T-cell (primary cell): ENCODE measurements around the gene SIGLEC8. TPM values are rescaled to one million over a fixed set of nuclear protein-coding genes. Genes with fewer than 3 reads are reported as not detected.

ENCODE experiments used
- ATAC-seq, 4 experiments: fragments of 200-7000 bp in 3 of 4; fragments of 150-1000 bp in 1 of 4; cut with Tn5 transposase; replicated peaks in 1 of 4; 1 replicate in 3 of 4; 2 replicates in 1 of 4; pipeline ENCODE4 v1.10.0; 2021; ENCODE audit warnings: moderate library complexity in 3 of 4, mild to moderate bottlenecking in 2 of 4, moderate number of reproducible peaks in 1 of 4
- CTCF ChIA-PET, 2 donors: fragments of 300-600 bp; sonication (Branson Sonifier 250); formaldehyde crosslinking; loops; one replicate each; lab custom pipeline; 2022; ENCODE audit warnings: antibody characterized with exemption in 2 of 2; lab: Charles Lee
- POLR2A ChIA-PET, 2 donors: fragments of 300-600 bp; sonication (Branson Sonifier 250); formaldehyde crosslinking; loops; one replicate each; lab custom pipeline; 2022; ENCODE audit warnings: antibody characterized with exemption in 2 of 2; lab: Charles Lee
- DNase-seq, 35 experiments: peaks; one replicate each; pipeline versions ENCODE4 v3.0.0 to v3.0.0-alpha.2; 2013 to 2023
- H3K27ac ChIP-seq: one replicate; pipeline ENCODE4 v1.5.1; 2013; ENCODE audit warnings: low read length
- H3K27me3 ChIP-seq, 2 experiments: replicated peaks in 1 of 2; 1 replicate in 1 of 2; 2 replicates in 1 of 2; pipeline versions ENCODE4 v1.6.1 to v1.7.0; 2013; ENCODE audit warnings: low read length in 1 of 2, mixed read lengths in 1 of 2; ENCODE audit not compliant: control insufficient read depth in 2 of 2, insufficient read depth in 2 of 2; ENCODE audit errors: extremely low read depth in 1 of 2
- H3K36me3 ChIP-seq, 2 donors: 1 replicate in 1 of 2; 2 replicates in 1 of 2; pipeline versions ENCODE4 v1.6.1 to v1.7.0; 2013; ENCODE audit warnings: low read length in 1 of 2; ENCODE audit not compliant: control insufficient read depth in 2 of 2, insufficient read depth in 1 of 2; ENCODE audit errors: extremely low read depth in 1 of 2
- H3K4me1 ChIP-seq, 2 experiments: 1 replicate in 1 of 2; 2 replicates in 1 of 2; pipeline versions ENCODE4 v1.6.1 to v1.7.0; 2013; ENCODE audit warnings: low read length in 2 of 2, mixed read lengths in 1 of 2; ENCODE audit not compliant: insufficient read depth in 2 of 2, control insufficient read depth in 1 of 2; ENCODE audit errors: extremely low read depth in 1 of 2
- H3K4me3 ChIP-seq, 2 donors: 1 replicate in 1 of 2; 2 replicates in 1 of 2; pipeline versions ENCODE4 v1.5.1 to v1.7.0; 2013; ENCODE audit warnings: mild to moderate bottlenecking in 2 of 2, low read length in 1 of 2, moderate library complexity in 1 of 2; ENCODE audit not compliant: control insufficient read depth in 1 of 2; ENCODE audit errors: extremely low read depth in 1 of 2
- H3K9me3 ChIP-seq: 2 replicates; pipeline ENCODE4 v1.7.0; 2013
- H3K27ac Mint-ChIP-seq, 2 donors: one replicate each; pipeline ENCODE4 v1.8.0; 2020 to 2021; ENCODE audit warnings: mild to moderate bottlenecking in 2 of 2, mixed read lengths in 2 of 2
- H3K27me3 Mint-ChIP-seq, 2 donors: one replicate each; pipeline ENCODE4 v1.8.0; 2021 to 2022; ENCODE audit warnings: mixed read lengths in 2 of 2
- H3K36me3 Mint-ChIP-seq: one replicate; pipeline ENCODE4 v1.8.0; 2021; ENCODE audit warnings: mixed read lengths
- H3K4me1 Mint-ChIP-seq, 3 donors: one replicate each; pipeline ENCODE4 v1.8.0; 2020 to 2022; ENCODE audit warnings: mixed read lengths in 3 of 3, mild to moderate bottlenecking in 1 of 3
- H3K4me3 Mint-ChIP-seq, 3 donors: one replicate each; pipeline ENCODE4 v1.8.0; 2020 to 2022; ENCODE audit warnings: mild to moderate bottlenecking in 3 of 3, mixed read lengths in 3 of 3, moderate library complexity in 3 of 3
- H3K9me3 Mint-ChIP-seq, 3 donors: one replicate each; pipeline ENCODE4 v1.8.0; 2020 to 2022; ENCODE audit warnings: mixed read lengths in 3 of 3
- WGBS: methylation state at CpG from one replicate; pipeline ENCODE4 v1.1.5; 2013; ENCODE audit warnings: missing lambda C conversion rate; ENCODE audit not compliant: insufficient coverage; 5-methylcytosine and 5-hydroxymethylcytosine counted together
- total RNA-seq, 35 experiments: library from RNA in 6 of 35; stranded (reverse) in 6 of 35; fragments of 120-200 nt in 1 of 35; gene quantifications; one replicate each; pipeline versions ENCODE4 v1.2.1 to v1.2.4 and lab custom pipeline; 2013 to 2026

The SIGLEC8 gene
- total RNA-seq, 5 donors from 2014 or later (not counting 1 experiment from before 2014, with no cell fraction given) = not detected

- 90% methylated on average over 4 of the region's 15 CpGs for WGBS
- H3K36me3 Mint-ChIP-seq = no peaks in the 10 kb centered on the region
- H3K27me3 Mint-ChIP-seq = peaks cover 0 to 13% of the 10 kb centered on the region in 2 donors
- ChIA-PET POLR2A (no interaction called here), CTCF (no interaction called here)
- DNase-seq (no peak), ATAC-seq (no peak)
- H3K27me3 ChIP-seq = peaks cover 0 to 6% of the 10 kb centered on the region in 2 experiments
- no peaks in the 10 kb centered on the region for H3K36me3 ChIP-seq
- no peak overlapping the region for H3K4me3 Mint-ChIP-seq
- H3K9me3 Mint-ChIP-seq = no peaks in the 10 kb centered on the region
- H3K4me3 ChIP-seq = no peak overlapping the region
- H3K4me1 Mint-ChIP-seq = peaks cover 0 to 4% (median 0%) of the 10 kb centered on the region in 3 donors
- no peaks in the 10 kb centered on the region for H3K9me3 ChIP-seq
- H3K4me1 ChIP-seq = no peaks in the 10 kb centered on the region
- H3K27ac ChIP-seq = no peak overlapping the region
- no peak overlapping the region for H3K27ac Mint-ChIP-seq
Observed at GRCh38 chr19:51410950-51411748, 47.1 kb downstream of the SIGLEC8 start.

DNA sequence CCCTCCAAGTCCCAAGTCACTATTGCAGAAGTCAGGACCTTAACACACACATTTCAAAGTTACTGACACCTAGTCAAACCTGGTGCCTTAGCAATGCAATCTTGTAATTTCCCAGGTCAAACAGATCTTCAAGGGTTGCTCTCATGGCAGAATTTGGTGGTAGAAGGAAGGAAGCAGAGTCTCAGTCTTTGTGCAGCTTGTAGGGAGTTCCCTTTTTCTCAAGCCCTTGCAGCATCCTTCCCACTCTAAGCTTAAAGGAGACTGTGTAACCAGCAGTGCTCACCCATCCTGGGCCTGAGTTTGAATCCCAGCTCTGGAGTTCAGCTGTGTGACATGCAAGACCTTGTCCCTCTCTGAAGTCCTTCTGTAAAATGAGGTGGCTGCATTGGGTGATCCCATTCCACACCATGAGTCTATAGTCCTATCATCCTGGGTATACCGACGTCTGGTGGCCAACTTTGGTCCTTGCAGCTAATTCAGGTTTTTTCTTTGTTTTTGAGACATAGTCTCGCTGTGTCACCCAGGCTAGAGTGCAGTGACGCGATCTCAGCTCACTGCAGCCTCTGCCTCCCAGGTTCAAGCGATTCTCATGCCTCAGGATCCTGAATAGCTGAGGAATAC is 50.6 kb downstream of the SIGLEC8 start:
- H3K9me3 Mint-ChIP-seq = peaks cover 0 to 9% (median 0%) of the 10 kb centered on the region in 3 donors
- Histone ChIP-seq H3K27me3 (peaks cover 0 to 3% of the 10 kb centered on the region in 2 experiments), H3K4me3 (no peak overlapping the region), H3K36me3 (no peaks in the 10 kb centered on the region), H3K4me1 (no peaks in the 10 kb centered on the region), H3K9me3 (no peaks in the 10 kb centered on the region), H3K27ac (no peak overlapping the region)
- peaks cover 0 to 4% (median 0%) of the 10 kb centered on the region in 3 donors for H3K4me1 Mint-ChIP-seq
- ChIA-PET POLR2A (no interaction called here), CTCF (interaction anchor here in 1 of 2 donors (0.8 to 1.3 kb wide), 3 partner anchors 68 to 71 kb away, joined by 3 to 5 read pairs (median 4); no protein-coding TSS in a partner anchor)
- 52% methylated on average over 6 of the region's 6 CpGs for WGBS
- no peak overlapping the region for H3K4me3 Mint-ChIP-seq
- ATAC-seq (peak; percentile 37 to 51 (median 50)), DNase-seq (peak in 14 of 35 experiments; percentile 8 to 59 (median 20))
- H3K27me3 Mint-ChIP-seq = peaks cover 3 to 13% of the 10 kb centered on the region in 2 donors
- H3K27ac Mint-ChIP-seq = no peak overlapping the region
- H3K36me3 Mint-ChIP-seq = peaks cover 10% of the 10 kb centered on the region

- no peak for DNase-seq
Observed at GRCh38 chr19:51402117-51402516, 56.1 kb downstream of the SIGLEC8 start.

More at GRCh38 chr19:51402117-51402516, 56.1 kb downstream of the SIGLEC8 start:
- peaks cover 0 to 2% (median 0%) of the 10 kb centered on the region in 3 donors for H3K4me1 Mint-ChIP-seq
- Histone ChIP-seq H3K9me3 (peaks cover 2% of the 10 kb centered on the region), H3K36me3 (no peaks in the 10 kb centered on the region), H3K4me3 (no peak overlapping the region), H3K27ac (no peak overlapping the region), H3K4me1 (no peaks in the 10 kb centered on the region), H3K27me3 (peaks cover 0 to 3% of the 10 kb centered on the region in 2 experiments)
- peaks cover 3 to 5% of the 10 kb centered on the region in 2 donors for H3K27me3 Mint-ChIP-seq
- peaks cover 6 to 20% (median 7%) of the 10 kb centered on the region in 3 donors for H3K9me3 Mint-ChIP-seq
- ChIA-PET POLR2A (no interaction called here), CTCF (no interaction called here)
- 86% methylated on average over 6 of the region's 9 CpGs for WGBS
- H3K36me3 Mint-ChIP-seq = peaks cover 13% of the 10 kb centered on the region
- no peak for ATAC-seq
- H3K27ac Mint-ChIP-seq = no peak overlapping the region
- H3K4me3 Mint-ChIP-seq = no peak overlapping the region

Other genes starting within 250 kb of the SIGLEC8 start
- gene CD33, start 233.4 kb downstream of the SIGLEC8 start, total RNA-seq = under 1 TPM in 4 of 5 donors, not detected in 1; 0.23 to 0.60 (median 0.42) TPM
- gene SIGLECL1, start 207.4 kb downstream of the SIGLEC8 start, total RNA-seq = not detected
- under 1 TPM in 1 of 5 donors, not detected in 4; 0.10 TPM for gene IGLON5, start 146.8 kb downstream of the SIGLEC8 start, total RNA-seq
- gene VSIG10L, start 116.3 kb downstream of the SIGLEC8 start, total RNA-seq = under 1 TPM; 0.18 to 0.70 (median 0.39) TPM
- 10 to 100 TPM; 37.8 to 67.8 (median 61.1) TPM for gene ETFB, start 92.1 kb downstream of the SIGLEC8 start, total RNA-seq
- gene CLDND2, start 89.5 kb downstream of the SIGLEC8 start, total RNA-seq = 1 to 10 TPM; 2.0 to 8.5 (median 5.8) TPM
- 100 to 1,000 TPM in 4 of 5 donors, 10 to 100 TPM in 1; 42.9 to 356 (median 105) TPM for gene NKG7, start 85.8 kb downstream of the SIGLEC8 start, total RNA-seq
- gene LIM2, start 70.5 kb downstream of the SIGLEC8 start, total RNA-seq = not detected
- not detected for gene C19orf84, start 67.9 kb downstream of the SIGLEC8 start, total RNA-seq
- gene SIGLEC10, start 40.8 kb downstream of the SIGLEC8 start, total RNA-seq = 1 to 10 TPM in 3 of 5 donors, under 1 TPM in 2; 0.67 to 6.7 (median 1.8) TPM
- gene CEACAM18, start 20.1 kb upstream of the SIGLEC8 start, total RNA-seq = not detected
- gene SIGLEC12, start 43.3 kb upstream of the SIGLEC8 start, total RNA-seq = not detected
- gene SIGLEC6, start 73.2 kb upstream of the SIGLEC8 start, total RNA-seq = under 1 TPM in 4 of 5 donors, not detected in 1; 0.23 to 0.79 (median 0.64) TPM
- 10 to 100 TPM in 3 of 5 donors, 1 to 10 TPM in 2; 6.7 to 16.8 (median 12.3) TPM for gene ZNF175, start 112.8 kb upstream of the SIGLEC8 start, total RNA-seq
- gene SIGLEC5, start 171.9 kb upstream of the SIGLEC8 start, total RNA-seq = under 1 TPM in 2 of 5 donors, not detected in 3; 0.16 to 0.26 TPM
- gene SIGLEC14, start 188.4 kb upstream of the SIGLEC8 start, total RNA-seq = 1 to 10 TPM in 1 of 5 donors, under 1 TPM in 2, not detected in 2; 0.68 to 1.1 (median 0.93) TPM
- gene SPACA6, start 234.9 kb upstream of the SIGLEC8 start, total RNA-seq = 1 to 10 TPM; 5.5 to 9.9 (median 6.9) TPM